HepG2 (cell line): ENCODE measurements around the gene SLC12A3. TPM values are rescaled to one million over a fixed set of nuclear protein-coding genes. Genes with fewer than 3 reads are reported as not detected.
A peak's percentile ranks its signal among the peaks of the same experiment; 100 is the strongest.

Experiments used
- EEA1 ChIP-seq: sonication (generic); formaldehyde crosslinking; IDR thresholded peaks from 2 replicates; pipeline ENCODE4 v1.5.1; 2020; ENCODE audit warnings: mild to moderate bottlenecking, missing genetic modification reagents, borderline replicate concordance
- ETV5 ChIP-seq: IDR thresholded peaks from 2 replicates; pipeline ENCODE4 v1.6.1; 2018; ENCODE audit warnings: missing biosample characterization, missing genetic modification reagents, inconsistent platforms, borderline replicate concordance
- GZF1 ChIP-seq: sonication (generic); formaldehyde crosslinking; IDR thresholded peaks from 2 replicates; pipeline ENCODE4 v1.5.1; 2020; ENCODE audit warnings: mild to moderate bottlenecking, missing genetic modification reagents
- NCOA2 ChIP-seq: sonication (generic); formaldehyde crosslinking; IDR thresholded peaks from 2 replicates; pipeline ENCODE4 v1.8.0; 2022; ENCODE audit warnings: inconsistent platforms
- PHF5A ChIP-seq: IDR thresholded peaks from one replicate; pipeline ENCODE4 v1.6.1; 2018; ENCODE audit warnings: low read depth, missing genetic modification reagents; ENCODE audit not compliant: unreplicated experiment
- REXO4 ChIP-seq: sonication (generic); formaldehyde crosslinking; IDR thresholded peaks from 2 replicates; pipeline ENCODE4 v1.8.0; 2022; ENCODE audit warnings: missing genetic modification reagents, mild to moderate bottlenecking, borderline replicate concordance
- RORA ChIP-seq: sonication (generic); formaldehyde crosslinking; IDR thresholded peaks from 2 replicates; pipeline ENCODE4 v1.5.0; 2020; ENCODE audit warnings: mild to moderate bottlenecking, missing genetic modification reagents, moderate library complexity
- TBX3 ChIP-seq: fragments of 450-650 bp; IDR thresholded peaks from 2 replicates; pipeline ENCODE4 v1.6.1; 2017; ENCODE audit warnings: antibody characterized with exemption, mild to moderate bottlenecking, inconsistent platforms, borderline replicate concordance
- TFE3 ChIP-seq: IDR thresholded peaks from 2 replicates; pipeline ENCODE4 v1.6.1; 2016
- THAP11 ChIP-seq: IDR thresholded peaks from 2 replicates; pipeline ENCODE4 v1.6.1; 2016; ENCODE audit warnings: missing biosample characterization, missing genetic modification reagents
- ZBTB21 ChIP-seq: sonication (generic); formaldehyde crosslinking; IDR thresholded peaks from 2 replicates; pipeline ENCODE4 v1.4.0; 2020; ENCODE audit warnings: missing genetic modification reagents
- ZBTB38 ChIP-seq: sonication (generic); formaldehyde crosslinking; IDR thresholded peaks from 2 replicates; pipeline ENCODE4 v1.5.1; 2020; ENCODE audit warnings: mild to moderate bottlenecking, missing genetic modification reagents
- ZBTB7B ChIP-seq: sonication (generic); formaldehyde crosslinking; IDR thresholded peaks from 2 replicates; pipeline ENCODE4 v1.4.0; 2020; ENCODE audit warnings: missing genetic modification reagents
- ZFYVE20 ChIP-seq: sonication (generic); formaldehyde crosslinking; IDR thresholded peaks from 2 replicates; pipeline ENCODE4 v1.8.0; 2023; ENCODE audit warnings: low read depth, mild to moderate bottlenecking, moderate library complexity, missing genetic modification reagents, borderline replicate concordance
- ZNF441 ChIP-seq: sonication (generic); formaldehyde crosslinking; IDR thresholded peaks from 2 replicates; pipeline ENCODE4 v1.7.0; 2021; ENCODE audit warnings: missing genetic modification reagents, borderline replicate concordance
- ZNF543 ChIP-seq: sonication (generic); formaldehyde crosslinking; IDR thresholded peaks from 2 replicates; pipeline ENCODE4 v1.4.0; 2020; ENCODE audit warnings: mild to moderate bottlenecking, missing genetic modification reagents
- ZNF556 ChIP-seq: sonication (generic); formaldehyde crosslinking; IDR thresholded peaks from 2 replicates; pipeline ENCODE4 v1.4.0; 2020; ENCODE audit warnings: mild to moderate bottlenecking, missing genetic modification reagents, borderline replicate concordance
- polyA plus RNA-seq, 8 experiments: library from polyadenylated mRNA; depleted of rRNA in 3 of 8; stranded (reverse) in 7 of 8; unstranded in 1 of 8; fragments of >200 nt; fragmentation: Illumina TruSeq in 4 of 8; extraction: Trizol in 4 of 8; gene quantifications; 2 replicates each; pipeline versions ENCODE4 v1.2.1 to v1.2.3, GENCODE V29; 2011 to 2016; ENCODE audit warnings: low read depth in 4 of 8, missing spikeins in 1 of 8, mixed read lengths in 1 of 8; ENCODE audit not compliant: insufficient read depth in 1 of 8
- total RNA-seq, 5 experiments: library from RNA; depleted of rRNA; stranded (reverse); fragments of >200 nt; fragmentation: Illumina TruSeq; extraction: Trizol; gene quantifications; 2 replicates each; pipeline ENCODE4 v1.2.3, GENCODE V29; 2016; ENCODE audit warnings: low read depth in 1 of 5
- TF ChIP-seq, protein P1 (sequence below): IDR thresholded peaks from 2 replicates; pipeline ENCODE4 v1.6.1; 2016; ENCODE audit warnings: control low read depth
- TF ChIP-seq, protein P2 (sequence below): IDR thresholded peaks from 2 replicates; pipeline ENCODE4 v1.6.1; 2012; ENCODE audit warnings: inconsistent platforms
- TF ChIP-seq, protein P3 (sequence below): sonication (generic); formaldehyde crosslinking; IDR thresholded peaks from 2 replicates; pipeline ENCODE4 v1.4.0; 2020; ENCODE audit warnings: missing genetic modification reagents
- TF ChIP-seq, protein P4 (sequence below): sonication (generic); formaldehyde crosslinking; IDR thresholded peaks from 2 replicates; pipeline ENCODE4 v1.5.0; 2020; ENCODE audit warnings: missing genetic modification reagents, mild to moderate bottlenecking, borderline replicate concordance
- TF ChIP-seq, protein P5 (sequence below): IDR thresholded peaks from 2 replicates; pipeline ENCODE4 v1.6.1; 2016; ENCODE audit warnings: low read depth, borderline replicate concordance

SLC12A3 gene
- total and polyA plus RNA-seq, 2 of the 13 experiments (the other 11 are each of a cell fraction or from before 2014, with no cell fraction given): 6.2 TPM; not detected in 1

GRCh38 chr16:56919099-56919800, 54.2 kb downstream of the SLC12A3 start (continued):
- TF ChIP-seq PHF5A: no peak
- peak; percentile 74 for TF ChIP-seq ZNF441 (CRISPR knock-in tag)
- TF ChIP-seq TFE3 (CRISPR knock-in tag): peak; percentile 99
- TF ChIP-seq, protein P1, sequence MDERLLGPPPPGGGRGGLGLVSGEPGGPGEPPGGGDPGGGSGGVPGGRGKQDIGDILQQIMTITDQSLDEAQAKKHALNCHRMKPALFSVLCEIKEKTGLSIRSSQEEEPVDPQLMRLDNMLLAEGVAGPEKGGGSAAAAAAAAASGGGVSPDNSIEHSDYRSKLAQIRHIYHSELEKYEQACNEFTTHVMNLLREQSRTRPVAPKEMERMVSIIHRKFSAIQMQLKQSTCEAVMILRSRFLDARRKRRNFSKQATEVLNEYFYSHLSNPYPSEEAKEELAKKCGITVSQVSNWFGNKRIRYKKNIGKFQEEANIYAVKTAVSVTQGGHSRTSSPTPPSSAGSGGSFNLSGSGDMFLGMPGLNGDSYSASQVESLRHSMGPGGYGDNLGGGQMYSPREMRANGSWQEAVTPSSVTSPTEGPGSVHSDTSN: no peak
- TF ChIP-seq ZFYVE20 (CRISPR knock-in tag): no peak
- TF ChIP-seq ZNF543 (CRISPR knock-in tag): 0 out of 2 replicates have a peak, but pooled peaks have one; percentile 57
- TF ChIP-seq ZNF556 (CRISPR knock-in tag): 0 out of 2 replicates have a peak, but pooled peaks have one; percentile 84
- TF ChIP-seq ZBTB38 (CRISPR knock-in tag): peak; percentile 66; the same call in 1 of the 2 replicates
- TF ChIP-seq TBX3: 0 out of 2 replicates have a peak, but pooled peaks have one; percentile 62
- peak; percentile 94 for TF ChIP-seq NCOA2 (CRISPR knock-in tag)
- 0 out of 2 replicates have a peak, but pooled peaks have one; percentile 43 for TF ChIP-seq EEA1 (CRISPR knock-in tag)
- TF ChIP-seq, protein P2, sequence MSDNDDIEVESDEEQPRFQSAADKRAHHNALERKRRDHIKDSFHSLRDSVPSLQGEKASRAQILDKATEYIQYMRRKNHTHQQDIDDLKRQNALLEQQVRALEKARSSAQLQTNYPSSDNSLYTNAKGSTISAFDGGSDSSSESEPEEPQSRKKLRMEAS: peak; percentile 95
- TF ChIP-seq REXO4: no peak
- peak; percentile 68 for TF ChIP-seq THAP11 (CRISPR knock-in tag)
- TF ChIP-seq, protein P3, sequence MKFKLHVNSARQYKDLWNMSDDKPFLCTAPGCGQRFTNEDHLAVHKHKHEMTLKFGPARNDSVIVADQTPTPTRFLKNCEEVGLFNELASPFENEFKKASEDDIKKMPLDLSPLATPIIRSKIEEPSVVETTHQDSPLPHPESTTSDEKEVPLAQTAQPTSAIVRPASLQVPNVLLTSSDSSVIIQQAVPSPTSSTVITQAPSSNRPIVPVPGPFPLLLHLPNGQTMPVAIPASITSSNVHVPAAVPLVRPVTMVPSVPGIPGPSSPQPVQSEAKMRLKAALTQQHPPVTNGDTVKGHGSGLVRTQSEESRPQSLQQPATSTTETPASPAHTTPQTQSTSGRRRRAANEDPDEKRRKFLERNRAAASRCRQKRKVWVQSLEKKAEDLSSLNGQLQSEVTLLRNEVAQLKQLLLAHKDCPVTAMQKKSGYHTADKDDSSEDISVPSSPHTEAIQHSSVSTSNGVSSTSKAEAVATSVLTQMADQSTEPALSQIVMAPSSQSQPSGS (CRISPR knock-in tag): peak; percentile 87
- no peak for TF ChIP-seq GZF1
- no peak for TF ChIP-seq ZBTB21 (CRISPR knock-in tag)
- TF ChIP-seq, protein P4, sequence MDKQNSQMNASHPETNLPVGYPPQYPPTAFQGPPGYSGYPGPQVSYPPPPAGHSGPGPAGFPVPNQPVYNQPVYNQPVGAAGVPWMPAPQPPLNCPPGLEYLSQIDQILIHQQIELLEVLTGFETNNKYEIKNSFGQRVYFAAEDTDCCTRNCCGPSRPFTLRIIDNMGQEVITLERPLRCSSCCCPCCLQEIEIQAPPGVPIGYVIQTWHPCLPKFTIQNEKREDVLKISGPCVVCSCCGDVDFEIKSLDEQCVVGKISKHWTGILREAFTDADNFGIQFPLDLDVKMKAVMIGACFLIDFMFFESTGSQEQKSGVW (CRISPR knock-in tag): no peak
- peak; percentile 44; the same call in 1 of the 2 replicates for TF ChIP-seq ETV5 (CRISPR knock-in tag)
- TF ChIP-seq, protein P5, sequence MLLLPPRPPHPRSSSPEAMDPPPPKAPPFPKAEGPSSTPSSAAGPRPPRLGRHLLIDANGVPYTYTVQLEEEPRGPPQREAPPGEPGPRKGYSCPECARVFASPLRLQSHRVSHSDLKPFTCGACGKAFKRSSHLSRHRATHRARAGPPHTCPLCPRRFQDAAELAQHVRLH (CRISPR knock-in tag): peak; percentile 79; the same call in 1 of the 2 replicates
- TF ChIP-seq RORA (CRISPR knock-in tag): no peak
- peak; percentile 97 for TF ChIP-seq ZBTB7B (CRISPR knock-in tag)
